GM18520 (cell line): Measurements from ENCODE around the gene EXOC4.

Experiments
- ATAC-seq: cut with Tn5 transposase; IDR thresholded peaks from one replicate; pipeline ENCODE4 v1.9.1; 2021; ENCODE audit not compliant: unreplicated experiment

Gene EXOC4

DNA sequence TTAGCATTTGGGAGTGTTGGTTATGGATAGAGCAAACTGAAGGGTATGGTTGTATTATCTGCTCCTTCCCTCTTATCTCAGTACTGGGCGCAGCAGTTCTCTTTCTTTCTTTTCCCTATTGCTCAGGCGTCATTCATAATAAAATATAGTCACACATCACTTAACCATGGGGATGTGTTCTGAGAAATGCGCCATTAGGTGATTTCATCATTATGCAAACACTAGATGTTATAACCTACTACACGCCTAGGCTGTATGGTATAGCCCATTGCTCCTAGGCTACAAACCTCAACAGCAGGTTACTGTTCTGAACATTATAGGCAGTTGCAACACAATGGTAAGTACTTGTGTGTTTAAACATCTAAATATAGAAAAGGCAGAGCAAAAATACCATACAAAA is 401.7 kb downstream of the EXOC4 start:
- no peak for ATAC-seq

DNA sequence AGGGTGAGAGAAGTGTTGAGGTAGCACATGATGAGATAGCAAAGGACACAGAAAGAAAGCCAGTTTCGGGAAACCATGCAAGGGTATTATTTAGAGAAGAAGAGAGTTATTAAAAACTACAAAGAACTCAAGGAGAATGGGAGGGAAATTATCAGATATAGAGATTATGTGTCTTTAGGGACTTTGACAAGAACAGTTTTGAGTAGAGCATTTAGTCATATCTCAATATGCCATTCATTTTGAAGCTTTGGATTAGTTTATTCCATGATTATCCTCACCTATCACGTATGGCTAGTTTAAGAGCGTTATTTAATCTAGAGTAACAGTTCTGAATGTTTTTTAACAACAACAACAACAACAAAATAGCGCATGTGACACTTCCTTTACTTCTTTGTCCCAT is 409.4 kb downstream of the EXOC4 start:
- ATAC-seq, result no peak

DNA sequence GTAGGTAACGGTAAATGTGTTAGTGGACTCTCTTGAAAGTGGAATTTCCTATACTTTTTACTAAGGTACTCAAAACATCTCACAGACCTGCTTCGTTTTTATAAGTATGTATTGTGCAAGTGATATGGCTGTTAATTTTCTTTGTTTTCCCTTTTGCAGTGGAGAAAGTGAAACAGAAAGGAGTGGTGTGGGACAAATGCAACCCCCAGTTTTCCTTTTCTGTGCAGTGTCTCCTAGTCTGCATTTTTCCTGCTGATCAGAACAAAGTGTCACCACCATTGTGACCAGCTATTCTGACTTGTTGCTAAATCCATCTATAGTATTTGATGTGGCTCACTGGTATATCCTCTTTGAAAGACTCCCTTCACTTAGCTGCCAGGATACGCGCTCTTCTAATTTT is 410.0 kb downstream of the EXOC4 start:
- no peak for ATAC-seq

DNA sequence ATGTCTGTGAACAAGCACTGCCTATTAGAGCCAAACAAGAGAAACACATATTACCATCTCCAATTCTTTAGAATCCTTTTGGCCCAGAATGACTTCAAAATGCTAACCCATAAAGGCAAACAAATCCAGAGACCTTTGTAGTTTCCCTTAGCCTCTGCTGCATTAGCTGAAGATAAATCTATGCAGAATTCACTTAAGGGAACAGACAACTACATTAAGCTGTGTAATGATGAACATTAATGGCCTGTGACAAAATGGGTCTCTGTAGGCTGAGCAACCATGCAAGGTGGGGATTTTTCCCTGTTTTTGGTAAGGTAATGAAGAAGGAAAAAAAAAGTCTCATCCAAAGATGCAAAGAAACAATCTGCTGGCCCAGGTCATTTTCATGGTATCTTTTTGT is 411.6 kb downstream of the EXOC4 start:
- ATAC-seq, result no peak

DNA sequence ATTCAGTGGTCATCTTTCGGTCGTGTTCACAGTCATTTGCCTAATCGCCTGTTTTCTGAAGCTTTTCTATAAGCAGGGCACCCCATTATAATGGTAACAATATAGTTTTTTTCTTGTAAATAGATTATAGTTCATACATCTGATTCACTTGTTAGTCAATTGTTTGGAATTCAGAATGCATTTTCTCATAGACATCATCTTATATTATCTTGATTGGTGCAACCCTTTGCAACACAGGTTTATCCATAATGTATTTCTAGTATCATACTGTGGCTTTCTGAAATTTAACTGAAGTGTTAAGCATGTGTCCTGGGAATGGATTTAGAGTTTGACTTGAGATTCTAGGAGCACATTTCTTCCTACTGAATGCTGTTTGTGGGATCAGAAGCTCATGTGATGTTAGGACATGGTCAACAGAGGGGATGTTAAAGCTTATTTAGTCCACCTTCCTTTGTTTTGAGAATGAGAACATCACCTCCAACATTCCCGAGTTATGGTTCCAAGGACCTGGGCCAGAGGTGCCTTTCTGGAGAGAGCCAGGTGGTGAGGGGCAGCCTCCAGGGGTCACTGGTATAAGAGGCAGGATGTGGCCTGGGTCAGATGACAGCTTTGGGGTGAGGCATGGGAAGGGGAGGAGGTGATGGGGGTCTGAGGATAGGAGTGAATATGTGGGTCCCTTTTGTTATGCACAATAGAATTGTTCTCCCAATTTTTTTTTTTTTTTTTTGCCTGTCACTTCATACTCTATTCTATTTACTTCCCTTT is 415.6 kb downstream of the EXOC4 start:
- no peak for ATAC-seq

DNA sequence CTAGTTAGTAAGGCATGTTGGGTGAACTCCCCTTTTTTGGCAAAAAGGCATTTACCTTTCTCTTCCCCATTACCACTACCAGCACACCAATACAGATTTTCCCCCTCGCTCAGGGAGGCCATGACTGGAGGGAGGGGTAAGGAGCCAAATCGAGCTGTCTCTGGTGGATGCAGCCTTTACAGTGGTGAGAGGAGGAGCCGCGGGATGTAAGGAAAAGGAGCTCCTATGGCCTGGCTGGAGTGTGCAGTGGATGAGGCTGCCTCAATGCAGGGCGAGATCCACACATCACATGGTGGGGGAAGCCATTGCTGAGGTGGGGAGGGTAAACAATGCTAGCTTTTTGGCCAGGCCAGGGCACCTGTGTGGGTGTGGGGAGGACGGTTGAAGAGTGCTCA is 416.2 kb downstream of the EXOC4 start:
- ATAC-seq, result no peak

DNA sequence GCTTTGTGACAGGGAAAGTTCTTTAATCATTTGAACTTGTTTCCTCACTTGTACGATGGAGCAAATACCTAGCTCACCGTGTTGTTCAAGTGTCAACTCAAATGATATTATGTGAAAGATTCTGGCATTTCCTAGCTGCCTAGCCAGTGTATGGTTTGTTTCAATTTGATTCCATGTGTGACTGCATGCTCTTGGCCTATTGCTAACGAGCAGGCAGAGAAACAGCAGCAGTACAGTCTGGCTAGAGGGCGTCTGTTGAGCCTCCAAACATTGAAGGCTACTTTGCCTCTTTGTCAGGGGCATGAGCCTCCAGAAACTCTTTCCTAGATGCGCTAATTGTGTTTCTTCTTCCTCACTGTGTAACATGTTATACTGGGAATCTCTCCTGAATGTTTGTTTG is 417.4 kb downstream of the EXOC4 start:
- ATAC-seq, result no peak

DNA sequence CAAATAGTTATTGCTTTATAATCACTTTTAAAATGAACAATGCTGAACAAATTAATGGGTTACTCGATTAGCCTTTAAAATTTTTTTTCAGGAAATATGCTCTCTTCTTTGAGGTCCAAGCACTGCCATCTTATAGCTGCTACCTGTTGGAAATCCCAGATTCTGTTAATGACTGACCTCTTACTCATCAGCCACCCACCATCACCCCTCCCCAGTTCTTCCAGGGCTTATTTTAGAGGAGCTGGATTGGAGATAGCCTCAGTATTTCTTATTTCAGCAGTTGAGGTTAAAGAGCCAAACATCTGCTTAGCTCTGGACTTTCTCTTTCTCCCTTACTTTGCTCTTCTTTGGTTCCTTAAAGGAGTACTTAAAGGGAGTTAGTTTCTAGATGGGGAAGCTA is 420.0 kb downstream of the EXOC4 start:
- no peak for ATAC-seq

DNA sequence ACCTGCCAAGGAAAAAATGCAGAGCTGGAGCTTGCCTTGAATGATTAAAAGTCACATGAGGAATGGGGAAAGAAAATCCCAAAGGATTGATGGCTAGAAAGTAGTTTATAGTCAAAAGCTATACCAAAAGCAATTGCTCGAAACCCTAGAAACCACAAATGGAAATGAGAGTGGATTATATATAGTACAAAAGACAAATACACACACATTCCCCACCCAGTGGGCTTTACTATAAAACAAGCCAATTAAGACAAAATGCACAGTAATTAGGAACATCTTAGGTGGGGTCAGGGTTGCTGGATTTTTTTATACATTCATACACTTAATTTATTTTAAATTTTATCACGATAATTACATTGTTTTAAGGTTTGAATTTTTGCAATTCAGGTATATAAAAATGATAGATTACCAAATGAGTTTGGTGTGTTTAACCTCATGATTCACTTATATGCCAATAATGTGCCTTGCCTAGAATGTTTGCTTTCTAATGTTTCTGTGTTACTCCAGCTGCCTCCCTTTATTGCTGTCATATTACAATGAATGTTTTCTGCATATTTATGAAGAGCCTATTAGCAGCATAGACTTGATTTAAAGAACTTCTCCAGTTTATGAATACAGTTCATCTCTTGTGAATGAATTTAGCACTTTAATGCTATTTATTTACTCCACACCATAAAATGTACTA is 421.3 kb downstream of the EXOC4 start:
- ATAC-seq, result no peak

DNA sequence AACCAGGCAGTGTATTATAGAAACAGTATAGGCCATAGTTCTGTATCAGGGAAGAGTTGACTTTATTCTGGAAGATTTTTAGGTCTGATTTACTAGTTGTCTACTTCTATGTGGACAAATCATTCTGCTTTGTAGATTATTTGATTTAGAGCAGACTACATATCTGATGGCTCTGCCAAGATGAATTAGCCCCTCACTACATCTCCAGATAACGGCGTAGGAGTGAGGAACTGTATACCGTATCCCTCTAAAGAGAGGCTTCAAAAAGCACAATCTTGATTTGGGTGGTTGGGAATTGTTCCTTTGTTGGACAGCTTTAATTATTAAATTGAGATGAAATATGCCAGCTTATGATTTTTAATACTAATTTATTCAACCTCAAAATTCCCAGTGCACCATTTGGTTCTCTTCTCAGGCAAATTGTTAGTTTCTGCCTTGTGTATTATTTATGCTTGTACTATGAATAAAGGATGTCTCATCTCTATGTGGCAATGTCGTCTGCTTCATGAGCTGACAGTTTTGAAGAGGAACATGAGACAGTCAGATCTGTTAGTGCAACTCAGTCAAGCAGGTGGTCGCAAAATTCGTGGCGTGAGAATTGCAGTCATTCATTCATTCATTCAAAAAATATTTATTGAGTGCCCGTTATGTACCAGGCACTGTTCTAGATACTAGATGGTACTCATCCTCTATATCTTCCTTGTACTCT is 422.8 kb downstream of the EXOC4 start:
- no peak for ATAC-seq

DNA sequence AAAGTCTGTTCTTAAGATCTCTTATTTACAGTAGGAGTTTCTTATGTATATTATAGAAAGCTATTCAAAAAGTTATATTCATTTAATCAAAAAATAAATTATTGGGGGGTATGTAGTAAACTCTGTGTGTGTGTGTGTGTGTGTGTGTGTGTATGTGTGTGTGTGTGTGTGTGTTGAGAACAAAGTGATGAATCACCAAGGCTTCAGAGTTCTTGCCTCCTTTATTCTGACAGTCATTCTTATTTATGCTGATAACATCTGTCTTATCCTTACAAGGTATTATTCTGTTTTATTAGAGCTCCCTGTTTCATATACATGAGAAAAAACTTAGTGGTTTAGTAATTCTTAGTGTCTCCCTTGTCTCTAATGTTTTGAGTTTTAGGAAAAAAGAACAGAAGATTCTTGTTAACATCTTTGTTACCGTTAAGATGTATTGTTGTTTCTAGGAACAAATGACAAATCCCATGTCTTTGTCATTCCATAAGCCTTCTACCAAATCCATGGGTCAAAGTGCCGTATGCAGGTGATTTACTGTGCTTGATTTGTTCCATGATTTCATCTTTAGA is 424.0 kb downstream of the EXOC4 start:
- ATAC-seq, result no peak

DNA sequence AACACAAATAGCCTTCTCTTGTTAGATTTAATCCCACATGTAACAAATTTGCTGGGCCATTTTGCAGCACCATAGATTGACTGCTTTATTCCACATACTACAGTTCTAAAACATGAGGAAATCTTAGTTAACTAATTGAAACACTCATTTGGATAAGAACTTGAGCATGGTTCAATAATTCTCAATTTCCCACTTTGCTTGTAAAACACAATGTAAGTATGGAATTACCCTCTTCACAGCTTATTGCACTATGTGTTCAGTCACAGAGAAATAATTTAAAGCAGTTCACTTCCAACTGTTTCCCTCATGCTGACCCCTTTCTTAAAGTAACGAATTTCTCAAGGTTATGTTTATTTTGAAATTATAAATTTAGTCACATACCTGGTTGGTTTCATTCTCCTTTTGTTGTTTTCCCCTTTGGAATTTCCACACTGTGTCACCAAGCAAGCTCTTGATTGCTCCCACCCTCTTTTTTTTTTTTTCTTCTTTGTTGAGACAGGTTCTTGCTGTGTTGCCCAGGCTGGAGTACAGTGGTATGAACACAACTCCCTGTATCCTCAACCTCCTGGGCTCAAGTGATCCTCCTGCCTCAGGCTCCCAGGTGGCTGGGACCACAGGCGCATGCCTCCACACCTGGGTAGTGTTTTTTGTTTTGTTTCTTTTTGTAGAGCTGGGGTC is 425.4 kb downstream of the EXOC4 start:
- ATAC-seq, result no peak

DNA sequence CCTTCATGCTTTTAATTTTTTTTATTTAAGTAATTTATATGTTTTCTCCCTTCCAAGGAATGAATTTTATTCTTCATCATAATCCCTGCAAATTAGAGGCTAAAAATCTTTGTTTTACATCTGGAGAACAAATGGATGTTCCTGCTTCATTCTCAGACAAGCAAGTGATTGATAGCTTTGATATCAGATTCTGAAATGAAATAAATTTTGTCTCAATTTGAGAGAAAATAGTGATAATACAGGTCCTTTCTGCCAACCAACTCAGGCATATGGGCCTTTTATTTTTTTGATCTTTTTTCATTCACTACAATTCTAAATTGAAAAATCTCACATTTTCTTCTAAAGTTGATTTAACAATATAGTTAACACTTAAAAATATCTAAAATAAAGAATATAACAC is 427.1 kb downstream of the EXOC4 start:
- no peak for ATAC-seq

DNA sequence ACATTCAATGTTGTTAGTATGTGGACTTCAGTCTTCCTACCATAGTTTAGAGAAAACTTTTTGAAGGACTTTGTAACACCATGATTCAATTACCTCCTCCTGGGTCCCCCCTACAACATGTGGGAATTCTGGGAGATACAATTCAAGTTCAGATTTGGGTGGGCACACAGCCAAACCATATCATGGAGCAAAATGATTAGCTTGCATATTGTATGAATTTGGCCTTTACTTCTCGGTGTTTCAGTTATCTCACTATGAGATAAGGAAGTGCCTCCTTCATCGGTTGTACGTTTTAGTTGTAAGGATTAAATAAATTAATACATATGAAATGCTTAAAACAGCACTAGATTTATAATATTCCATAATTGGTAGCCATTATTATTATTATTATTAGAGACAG is 428.7 kb downstream of the EXOC4 start:
- no peak for ATAC-seq

DNA sequence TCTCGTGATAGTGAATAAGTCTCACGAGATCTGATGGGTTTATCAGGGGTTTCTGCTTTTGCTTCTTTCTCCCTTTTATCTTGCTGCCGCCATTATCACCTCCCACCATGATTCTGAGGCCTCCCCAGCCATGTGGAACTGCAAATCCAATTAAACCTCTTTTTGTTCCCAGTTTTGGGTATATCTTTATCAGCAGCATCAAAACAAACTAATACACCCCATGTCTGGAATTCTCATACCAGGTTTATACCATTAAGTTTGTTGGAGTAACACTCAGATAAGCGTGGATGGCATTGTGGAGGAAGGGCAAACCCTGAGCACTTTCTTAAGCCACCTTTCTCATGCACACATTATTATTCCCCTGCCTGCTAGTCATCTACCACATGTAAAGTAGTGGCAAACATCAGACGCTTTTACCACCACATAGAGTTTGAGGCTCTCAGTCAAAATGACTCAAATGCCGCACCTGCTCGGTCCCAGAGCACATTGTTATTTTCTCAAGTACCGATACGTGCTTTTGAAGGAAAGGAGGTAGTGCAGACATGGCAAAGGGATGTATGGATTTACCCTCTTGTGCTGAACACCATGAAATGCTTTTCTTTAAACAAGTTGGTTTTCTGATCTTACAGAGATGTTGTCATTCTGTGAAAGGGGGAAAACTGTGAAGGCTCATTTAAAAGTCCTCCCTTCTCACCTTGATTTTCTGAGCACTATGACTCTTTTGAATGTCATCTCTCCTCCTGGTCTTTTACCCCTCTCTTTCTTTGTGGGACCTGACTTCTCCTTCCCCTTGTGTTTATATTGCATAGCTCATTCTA is 429.7 kb downstream of the EXOC4 start:
- ATAC-seq, result no peak

DNA sequence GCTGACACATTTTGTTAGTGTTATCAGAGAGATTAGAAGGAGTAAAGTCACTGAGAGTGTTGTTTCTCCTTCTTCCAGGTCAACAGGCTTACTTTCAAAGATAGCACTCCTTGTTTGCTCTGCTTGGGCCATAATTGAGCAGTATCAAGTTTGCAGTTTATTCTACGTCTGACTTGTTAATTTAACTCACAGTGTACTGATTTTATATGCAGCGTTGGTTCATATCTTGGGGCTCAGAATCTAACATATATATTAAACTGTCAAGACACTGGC is 430.2 kb downstream of the EXOC4 start:
- no peak for ATAC-seq

DNA sequence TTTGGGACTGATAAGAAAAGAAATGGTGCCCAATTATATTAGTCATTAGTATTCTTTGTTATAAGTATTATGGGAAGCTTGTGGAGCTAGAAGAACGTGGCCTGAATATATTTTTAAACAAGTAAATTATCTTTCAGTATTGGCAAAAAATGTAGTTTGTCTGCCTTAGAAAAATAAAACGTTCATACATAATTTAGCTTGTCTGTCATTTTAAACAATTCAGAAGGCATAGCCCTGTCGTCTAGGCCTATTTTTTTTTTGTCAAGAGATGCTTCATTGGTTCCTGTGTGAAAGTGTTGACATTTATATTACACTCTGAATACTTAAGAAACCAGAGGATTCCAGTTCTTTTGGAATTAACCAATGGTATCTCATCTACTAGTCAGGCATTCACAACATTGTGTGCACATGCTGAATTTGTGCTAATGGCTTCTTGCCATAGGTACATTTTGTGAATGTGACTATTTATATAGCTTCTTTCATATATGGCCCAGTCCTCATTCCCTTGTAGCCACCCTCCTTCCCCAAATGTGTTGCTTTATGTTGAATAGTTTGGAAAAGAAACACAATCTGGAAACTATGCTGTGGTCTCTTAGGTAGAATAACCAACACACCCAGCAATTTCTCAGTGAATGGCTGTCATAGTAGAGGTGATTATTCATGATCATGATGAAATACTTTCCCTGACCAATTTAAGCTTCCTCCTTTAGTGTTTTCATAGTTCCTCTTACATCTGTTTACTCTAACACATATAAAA is 435.8 kb downstream of the EXOC4 start:
- ATAC-seq, result no peak

DNA sequence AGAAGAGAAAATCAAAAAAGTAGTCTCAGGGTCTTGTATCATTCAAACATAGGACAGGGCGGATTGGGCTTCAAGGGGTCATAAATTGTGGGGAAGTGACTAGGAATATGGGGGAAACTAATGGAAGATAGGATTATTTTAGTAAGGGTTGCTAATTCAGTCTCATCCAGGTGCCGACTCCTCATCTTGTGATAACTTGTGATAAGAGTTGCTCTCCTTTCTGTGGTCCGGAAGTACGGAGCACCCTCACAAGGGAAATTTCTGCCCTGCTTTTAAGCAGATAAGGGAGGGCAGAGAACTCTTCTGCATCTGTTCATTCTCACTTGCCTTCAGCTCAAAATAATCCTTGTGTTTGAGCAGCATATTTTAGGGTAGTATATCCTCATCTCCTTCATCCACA is 437.9 kb downstream of the EXOC4 start:
- ATAC-seq, result no peak

DNA sequence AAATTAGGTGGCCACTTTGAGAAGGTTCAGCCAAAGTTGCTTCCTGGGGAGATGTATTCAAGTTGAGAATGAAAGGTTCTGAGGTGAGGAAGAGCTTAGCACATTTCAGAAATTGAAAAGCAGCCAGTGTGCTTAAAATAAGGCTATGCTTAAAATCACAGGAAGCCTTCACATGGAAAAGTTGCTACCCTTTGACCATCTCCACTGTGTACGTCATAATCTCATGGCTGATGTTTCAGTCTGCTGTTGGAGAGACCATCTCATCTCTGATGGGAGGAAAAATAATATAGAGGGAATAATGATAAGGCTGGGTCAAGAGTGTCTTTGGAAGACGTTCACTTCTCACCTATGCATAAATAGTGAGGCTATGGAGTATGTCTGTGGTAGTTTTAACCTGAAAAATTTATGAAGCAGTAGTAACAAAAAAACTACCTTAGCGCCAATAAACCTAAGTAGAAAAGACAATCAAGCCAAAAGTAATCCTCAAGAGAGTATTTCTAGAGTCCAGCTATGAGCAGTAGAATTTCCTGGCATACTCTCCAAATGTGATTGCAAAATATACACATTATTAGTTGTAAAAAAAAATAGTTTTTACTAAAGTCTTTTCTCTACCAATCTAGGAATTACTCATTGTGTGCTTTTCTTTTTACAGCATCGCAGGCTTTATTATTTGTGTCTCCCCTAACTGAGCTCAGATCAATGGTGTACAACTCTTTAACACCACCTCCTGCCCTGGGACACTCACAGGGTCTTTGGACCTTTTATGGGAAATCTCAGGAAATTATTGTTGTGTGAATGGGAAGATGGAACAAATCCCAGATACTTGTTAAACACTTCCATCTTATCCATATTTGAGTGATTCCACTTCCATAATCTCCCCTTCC is 439.1 kb downstream of the EXOC4 start:
- ATAC-seq, result no peak
